ENCODE results near the gene BACE2. TPM values are rescaled to one million over a fixed set of nuclear protein-coding genes. Genes with fewer than 3 reads are reported as not detected.

Gene BACE2
- total and polyA plus RNA-seq, 2 of the 13 experiments (the other 11 are each of a cell fraction or from before 2014, with no cell fraction given), result 0.07 to 0.11 TPM

DNA sequence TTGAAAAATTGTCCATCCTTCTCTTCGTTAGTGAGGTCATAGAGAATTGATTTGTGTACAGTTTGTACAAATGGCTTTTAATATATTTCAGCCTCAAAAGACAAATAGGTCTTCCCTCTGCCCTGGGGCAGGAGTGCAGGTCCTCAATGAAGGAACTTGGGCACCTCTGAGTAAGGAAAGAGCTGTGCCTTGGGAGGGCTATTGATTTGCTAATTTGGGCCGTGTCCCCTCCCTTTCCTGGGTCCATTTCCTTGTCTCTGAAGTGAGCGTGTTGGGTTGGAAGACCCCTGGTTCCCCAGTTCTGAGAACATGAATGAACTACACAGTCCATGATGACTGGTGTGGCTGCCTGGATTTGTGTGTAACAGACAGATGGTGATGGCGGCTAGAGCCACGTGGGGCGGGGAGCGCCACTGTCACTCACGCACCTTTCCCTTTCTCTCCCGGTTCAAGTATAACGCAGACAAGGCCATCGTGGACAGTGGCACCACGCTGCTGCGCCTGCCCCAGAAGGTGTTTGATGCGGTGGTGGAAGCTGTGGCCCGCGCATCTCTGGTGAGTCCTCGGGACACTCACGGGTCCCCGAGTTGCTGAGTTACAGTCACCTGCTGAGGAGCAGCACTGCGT is 77.7 kb downstream of the BACE2 start:
- no peak overlapping the region for H3K4me2 ChIP-seq (ENCODE audit: low read depth, low read length)
- no peak for ATAC-seq
- peaks cover 0 to 4% of the 10 kb centered on the region in 2 experiments; a peak in 2 of 5 replicates for H3K27me3 ChIP-seq (ENCODE audit: control insufficient read depth in 1 of 2, insufficient read depth in 2 of 2, low read length in 2 of 2)
- no peaks in the 10 kb centered on the region for H3K79me2 ChIP-seq (ENCODE audit: insufficient read depth, low read length)
- no TSS peak for BruUV-seq (replicated peaks)
- 69% methylated on average over 17 of the region's 20 CpGs for WGBS (ENCODE audit: low lambda C conversion rate)
- no peak for DNase-seq (ENCODE audit: low spot score)
- intact Hi-C loops (cut with micrococcal nuclease; ENCODE audit: unreplicated experiment) (no loop called here), in situ Hi-C loops (cut with HindIII; ENCODE audit: extremely low pct_ligation_motif_present, low pct_unique_long_range_greater_than_20kb) (no loop called here)
- no peaks in the 10 kb centered on the region for H4K20me1 ChIP-seq (ENCODE audit: insufficient read depth, low read length)
- no peak overlapping the region for H3K9ac ChIP-seq (ENCODE audit: insufficient read depth, low read depth, low read length)
- TF ChIP-seq ZNF335 (CRISPR knock-in tag; IDR thresholded peaks at IDR 0.05), result no peak
- TF ChIP-seq U2AF1 (optimal IDR thresholded peaks at IDR 0.05; ENCODE audit: low read depth, low read length), result no peak
- TF ChIP-seq, protein P1, sequence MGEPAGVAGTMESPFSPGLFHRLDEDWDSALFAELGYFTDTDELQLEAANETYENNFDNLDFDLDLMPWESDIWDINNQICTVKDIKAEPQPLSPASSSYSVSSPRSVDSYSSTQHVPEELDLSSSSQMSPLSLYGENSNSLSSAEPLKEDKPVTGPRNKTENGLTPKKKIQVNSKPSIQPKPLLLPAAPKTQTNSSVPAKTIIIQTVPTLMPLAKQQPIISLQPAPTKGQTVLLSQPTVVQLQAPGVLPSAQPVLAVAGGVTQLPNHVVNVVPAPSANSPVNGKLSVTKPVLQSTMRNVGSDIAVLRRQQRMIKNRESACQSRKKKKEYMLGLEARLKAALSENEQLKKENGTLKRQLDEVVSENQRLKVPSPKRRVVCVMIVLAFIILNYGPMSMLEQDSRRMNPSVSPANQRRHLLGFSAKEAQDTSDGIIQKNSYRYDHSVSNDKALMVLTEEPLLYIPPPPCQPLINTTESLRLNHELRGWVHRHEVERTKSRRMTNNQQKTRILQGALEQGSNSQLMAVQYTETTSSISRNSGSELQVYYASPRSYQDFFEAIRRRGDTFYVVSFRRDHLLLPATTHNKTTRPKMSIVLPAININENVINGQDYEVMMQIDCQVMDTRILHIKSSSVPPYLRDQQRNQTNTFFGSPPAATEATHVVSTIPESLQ (CRISPR knock-in tag; conservative IDR thresholded peaks at IDR 0.05), result no peak
- no peak for TF ChIP-seq MEIS1 (CRISPR knock-in tag; IDR thresholded peaks at IDR 0.05; ENCODE audit: borderline replicate concordance)
- no peak for TF ChIP-seq ADNP (CRISPR knock-in tag; IDR thresholded peaks at IDR 0.05)
- TF ChIP-seq, protein P2, sequence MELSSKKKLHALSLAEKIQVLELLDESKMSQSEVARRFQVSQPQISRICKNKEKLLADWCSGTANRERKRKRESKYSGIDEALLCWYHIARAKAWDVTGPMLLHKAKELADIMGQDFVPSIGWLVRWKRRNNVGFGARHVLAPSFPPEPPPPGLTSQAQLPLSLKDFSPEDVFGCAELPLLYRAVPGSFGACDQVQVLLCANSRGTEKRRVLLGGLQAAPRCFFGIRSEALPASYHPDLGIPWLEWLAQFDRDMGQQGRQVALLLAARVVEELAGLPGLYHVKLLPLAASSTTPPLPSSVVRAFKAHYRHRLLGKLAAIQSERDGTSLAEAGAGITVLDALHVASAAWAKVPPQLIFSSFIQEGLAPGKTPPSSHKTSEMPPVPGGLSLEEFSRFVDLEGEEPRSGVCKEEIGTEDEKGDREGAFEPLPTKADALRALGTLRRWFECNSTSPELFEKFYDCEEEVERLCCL (CRISPR knock-in tag; IDR thresholded peaks at IDR 0.05; ENCODE audit: borderline replicate concordance), result no peak
- TF ChIP-seq, protein P3, sequence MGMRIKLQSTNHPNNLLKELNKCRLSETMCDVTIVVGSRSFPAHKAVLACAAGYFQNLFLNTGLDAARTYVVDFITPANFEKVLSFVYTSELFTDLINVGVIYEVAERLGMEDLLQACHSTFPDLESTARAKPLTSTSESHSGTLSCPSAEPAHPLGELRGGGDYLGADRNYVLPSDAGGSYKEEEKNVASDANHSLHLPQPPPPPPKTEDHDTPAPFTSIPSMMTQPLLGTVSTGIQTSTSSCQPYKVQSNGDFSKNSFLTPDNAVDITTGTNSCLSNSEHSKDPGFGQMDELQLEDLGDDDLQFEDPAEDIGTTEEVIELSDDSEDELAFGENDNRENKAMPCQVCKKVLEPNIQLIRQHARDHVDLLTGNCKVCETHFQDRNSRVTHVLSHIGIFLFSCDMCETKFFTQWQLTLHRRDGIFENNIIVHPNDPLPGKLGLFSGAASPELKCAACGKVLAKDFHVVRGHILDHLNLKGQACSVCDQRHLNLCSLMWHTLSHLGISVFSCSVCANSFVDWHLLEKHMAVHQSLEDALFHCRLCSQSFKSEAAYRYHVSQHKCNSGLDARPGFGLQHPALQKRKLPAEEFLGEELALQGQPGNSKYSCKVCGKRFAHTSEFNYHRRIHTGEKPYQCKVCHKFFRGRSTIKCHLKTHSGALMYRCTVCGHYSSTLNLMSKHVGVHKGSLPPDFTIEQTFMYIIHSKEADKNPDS (CRISPR knock-in tag; IDR thresholded peaks at IDR 0.05), result no peak
- no peak for TF ChIP-seq ISX (CRISPR knock-in tag; conservative IDR thresholded peaks at IDR 0.05)
- no peak for TF ChIP-seq FLYWCH1 (CRISPR knock-in tag; IDR thresholded peaks at IDR 0.05)
- no peak for TF ChIP-seq ZNF543 (CRISPR knock-in tag; IDR thresholded peaks at IDR 0.05)
- no peak for TF ChIP-seq FOXC1 (CRISPR knock-in tag; IDR thresholded peaks at IDR 0.05; ENCODE audit: borderline replicate concordance)
- no peak for TF ChIP-seq CC2D1A (CRISPR knock-in tag; IDR thresholded peaks at IDR 0.05)
- no peak for TF ChIP-seq FOXK2 (IDR thresholded peaks at IDR 0.05)
- TF ChIP-seq HMGA1 (CRISPR knock-in tag; conservative IDR thresholded peaks at IDR 0.05), result no peak
- TF ChIP-seq RFXANK (CRISPR knock-in tag; IDR thresholded peaks at IDR 0.05), result no peak
- no peak for TF ChIP-seq GPN1 (CRISPR knock-in tag; IDR thresholded peaks at IDR 0.05; ENCODE audit: borderline replicate concordance)
- TF ChIP-seq ZNF678 (CRISPR knock-in tag; IDR thresholded peaks at IDR 0.05), result no peak
- TF ChIP-seq NR2F2 (IDR thresholded peaks at IDR 0.05; ENCODE audit: borderline replicate concordance, low read depth), result no peak
- no peak for TF ChIP-seq SMARCC2 (IDR thresholded peaks at IDR 0.05)
- TF ChIP-seq HNF4A (CRISPR knock-in tag; IDR thresholded peaks at IDR 0.05), result no peak
- no peak overlapping the region for H3K4me3 ChIP-seq (replicated peaks in 1 of 3; ENCODE audit: insufficient read depth in 1 of 3, low read depth in 2 of 3, low read length in 3 of 3)
- no peaks in the 10 kb centered on the region for H3K36me3 ChIP-seq (replicated peaks in 1 of 2; ENCODE audit: control insufficient read depth in 1 of 2, insufficient read depth in 2 of 2, low read length in 2 of 2)
- H2AFZ ChIP-seq (ENCODE audit: low read length), result no peak overlapping the region
- no peak overlapping the region for H3K27ac ChIP-seq (ENCODE audit: extremely low read length, insufficient read depth, low read length)
- peaks cover 10% of the 10 kb centered on the region; the same call in 1 of the 2 replicates for H3K4me1 ChIP-seq (ENCODE audit: insufficient read depth, low read length)
- ChIA-PET CTCF (ENCODE audit: low intra/inter-chr PET ratio, low total read pairs) (no interaction called here), POLR2A (no interaction called here)
- no peak for FAIRE-seq
- H3K9me3 ChIP-seq (ENCODE audit: low read length), result no peaks in the 10 kb centered on the region
